Fibroblast of the aortic adventitia (primary cell): Measurements from ENCODE around the gene CCDC175. TPM values are rescaled to one million over a fixed set of nuclear protein-coding genes. Genes with fewer than 3 reads are reported as not detected.
A peak's percentile ranks its signal among the peaks of the same experiment; 100 is the strongest.

ENCODE experiments used
- DNase-seq: peaks from one replicate; pipeline ENCODE4 v3.0.0-alpha.2; 2010; ENCODE audit warnings: low read depth
- H3K4me3 ChIP-seq: 2 replicates; pipeline ENCODE4 v1.5.1; 2011; ENCODE audit warnings: low read depth, mild to moderate bottlenecking, control low read depth, low read length, moderate library complexity
- CTCF ChIP-seq: IDR thresholded peaks from 2 replicates; pipeline ENCODE4 v1.5.1; 2011; ENCODE audit warnings: mild to moderate bottlenecking, low read length, control low read depth, inconsistent platforms; ENCODE audit not compliant: insufficient read depth
- total RNA-seq: library from RNA; depleted of rRNA; stranded (reverse); fragments of >200 nt; gene quantifications from 2 replicates; pipeline ENCODE4 v1.2.3, GENCODE V29; 2012; ENCODE audit warnings: low replicate concordance

The CCDC175 gene
- total RNA-seq, 1 donor, result not detected

- DNase-seq, result no peak
- no peak overlapping the region for H3K4me3 ChIP-seq
- TF ChIP-seq CTCF, result no peak
Measured at GRCh38 chr14:59530349-59530748, 46.3 kb downstream of the CCDC175 start.

- no peak overlapping the region for H3K4me3 ChIP-seq
- no peak for DNase-seq
- TF ChIP-seq CTCF, result no peak
Measured at GRCh38 chr14:59529189-59529588, 47.4 kb downstream of the CCDC175 start.

GRCh38 chr14:59520224-59520623 lies 56.4 kb downstream of the CCDC175 start:
- TF ChIP-seq CTCF, result no peak
- no peak overlapping the region for H3K4me3 ChIP-seq
- DNase-seq, result no peak

- DNase-seq, result no peak
- no peak overlapping the region for H3K4me3 ChIP-seq
- peak; percentile 58 for TF ChIP-seq CTCF
Measured at GRCh38 chr14:59511916-59512575, 64.6 kb downstream of the CCDC175 start.

GRCh38 chr14:59510966-59511365 lies 65.6 kb downstream of the CCDC175 start:
- H3K4me3 ChIP-seq, result no peak overlapping the region
- no peak for TF ChIP-seq CTCF
- no peak for DNase-seq

- no peak for TF ChIP-seq CTCF
- H3K4me3 ChIP-seq, result no peak overlapping the region
- no peak for DNase-seq
Measured at GRCh38 chr14:59510001-59510400, 66.6 kb downstream of the CCDC175 start.

GRCh38 chr14:59509101-59509500 lies 67.5 kb downstream of the CCDC175 start:
- no peak for TF ChIP-seq CTCF
- H3K4me3 ChIP-seq, result no peak overlapping the region
- DNase-seq, result no peak
